Endothelial cell (in vitro differentiated cells): ENCODE data around the gene NHLH1. TPM values are rescaled to one million over a fixed set of nuclear protein-coding genes. Genes with fewer than 3 reads are reported as not detected.

ENCODE experiments used
- DNase-seq: peaks from one replicate; pipeline ENCODE4 v3.0.0; 2021; ENCODE audit warnings: low spot score
- H3K27ac Mint-ChIP-seq: one replicate; pipeline ENCODE4 v1.8.0; 2021; ENCODE audit warnings: mixed read lengths, inconsistent platforms; ENCODE audit not compliant: unreplicated experiment
- H3K27me3 Mint-ChIP-seq: one replicate; pipeline ENCODE4 v1.8.0; 2021; ENCODE audit warnings: mild to moderate bottlenecking, moderate library complexity, mixed read lengths, inconsistent platforms; ENCODE audit not compliant: unreplicated experiment
- H3K36me3 Mint-ChIP-seq: one replicate; pipeline ENCODE4 v1.8.0; 2021; ENCODE audit warnings: mild to moderate bottlenecking, low read depth, mixed read lengths, inconsistent platforms; ENCODE audit not compliant: unreplicated experiment
- H3K4me1 Mint-ChIP-seq: one replicate; pipeline ENCODE4 v1.8.0; 2021; ENCODE audit warnings: mild to moderate bottlenecking, mixed read lengths, inconsistent platforms; ENCODE audit not compliant: unreplicated experiment
- H3K4me3 Mint-ChIP-seq: one replicate; pipeline ENCODE4 v1.8.0; 2021; ENCODE audit warnings: mild to moderate bottlenecking, mixed read lengths, inconsistent platforms; ENCODE audit not compliant: unreplicated experiment
- H3K9me3 Mint-ChIP-seq: one replicate; pipeline ENCODE4 v1.8.0; 2021; ENCODE audit warnings: mixed read lengths, inconsistent platforms; ENCODE audit not compliant: unreplicated experiment
- total RNA-seq: library from RNA; stranded (reverse); fragmentation: NEBNext Ultra II Directional; extraction: Animal tissue kit (Norgen Biotek cat#: 25700); gene quantifications from one replicate; pipeline ENCODE4 v1.2.1, GENCODE V29; 2021; ENCODE audit not compliant: unreplicated experiment
- TF ChIP-seq, protein P1 (sequence below): fragments of 200-600 bp; sonication (generic); IDR thresholded peaks from one replicate; pipeline ENCODE4 v1.5.0; 2021; ENCODE audit warnings: antibody characterized with exemption; ENCODE audit not compliant: unreplicated experiment

The NHLH1 gene
- total RNA-seq, 1 donor from 2014 or later = 1.2 TPM

DNA sequence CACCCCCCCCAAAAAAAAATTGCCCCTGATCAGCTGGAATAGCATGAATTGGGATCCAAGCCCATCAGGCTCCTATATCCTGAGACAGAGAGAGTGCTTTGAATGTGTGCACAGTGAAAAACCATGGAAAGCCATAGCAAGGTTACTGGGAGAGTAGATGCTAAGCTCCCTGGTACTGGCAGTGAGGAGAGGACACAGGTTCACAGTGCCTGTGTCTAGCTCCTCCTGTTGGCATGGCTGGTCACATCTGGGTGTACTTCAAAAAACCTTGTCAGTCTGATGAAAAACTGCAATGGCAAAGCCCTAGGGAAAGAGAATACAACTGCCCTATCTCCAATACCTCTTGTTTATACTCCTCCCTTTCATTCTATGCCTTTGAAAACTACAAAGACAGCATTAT, 36.8 kb upstream of the NHLH1 start:
- DNase-seq = no peak
- TF ChIP-seq, protein P1, sequence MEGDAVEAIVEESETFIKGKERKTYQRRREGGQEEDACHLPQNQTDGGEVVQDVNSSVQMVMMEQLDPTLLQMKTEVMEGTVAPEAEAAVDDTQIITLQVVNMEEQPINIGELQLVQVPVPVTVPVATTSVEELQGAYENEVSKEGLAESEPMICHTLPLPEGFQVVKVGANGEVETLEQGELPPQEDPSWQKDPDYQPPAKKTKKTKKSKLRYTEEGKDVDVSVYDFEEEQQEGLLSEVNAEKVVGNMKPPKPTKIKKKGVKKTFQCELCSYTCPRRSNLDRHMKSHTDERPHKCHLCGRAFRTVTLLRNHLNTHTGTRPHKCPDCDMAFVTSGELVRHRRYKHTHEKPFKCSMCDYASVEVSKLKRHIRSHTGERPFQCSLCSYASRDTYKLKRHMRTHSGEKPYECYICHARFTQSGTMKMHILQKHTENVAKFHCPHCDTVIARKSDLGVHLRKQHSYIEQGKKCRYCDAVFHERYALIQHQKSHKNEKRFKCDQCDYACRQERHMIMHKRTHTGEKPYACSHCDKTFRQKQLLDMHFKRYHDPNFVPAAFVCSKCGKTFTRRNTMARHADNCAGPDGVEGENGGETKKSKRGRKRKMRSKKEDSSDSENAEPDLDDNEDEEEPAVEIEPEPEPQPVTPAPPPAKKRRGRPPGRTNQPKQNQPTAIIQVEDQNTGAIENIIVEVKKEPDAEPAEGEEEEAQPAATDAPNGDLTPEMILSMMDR = no peak
- H3K9me3 Mint-ChIP-seq = no peaks in the 10 kb centered on the region
- peaks cover 2% of the 10 kb centered on the region for H3K27me3 Mint-ChIP-seq
- H3K4me1 Mint-ChIP-seq = no peaks in the 10 kb centered on the region
- peaks cover 35% of the 10 kb centered on the region for H3K36me3 Mint-ChIP-seq
- no peak overlapping the region for H3K27ac Mint-ChIP-seq
- no peak overlapping the region for H3K4me3 Mint-ChIP-seq

DNA sequence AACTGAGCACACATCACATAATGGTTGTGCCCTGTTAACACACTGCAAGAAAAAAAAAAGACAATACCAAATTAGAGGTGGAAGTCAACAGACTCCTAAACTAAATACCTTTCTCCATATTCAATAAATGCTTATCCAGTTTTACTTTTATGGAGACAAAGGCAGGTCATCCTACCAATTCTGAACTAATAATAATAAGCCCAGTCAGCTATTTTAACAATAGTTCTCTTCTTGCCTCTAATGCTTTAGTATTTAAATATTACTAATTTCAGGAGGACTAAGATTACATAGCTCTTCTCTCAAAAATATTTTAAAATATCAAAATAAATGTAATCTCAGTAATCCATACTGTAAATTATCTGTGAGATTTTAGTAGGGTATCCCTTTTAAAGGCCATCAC, 34.4 kb upstream of the NHLH1 start:
- peaks cover 2% of the 10 kb centered on the region for H3K27me3 Mint-ChIP-seq
- DNase-seq = no peak
- no peaks in the 10 kb centered on the region for H3K9me3 Mint-ChIP-seq
- no peak overlapping the region for H3K27ac Mint-ChIP-seq
- H3K4me3 Mint-ChIP-seq = no peak overlapping the region
- peaks cover 29% of the 10 kb centered on the region for H3K36me3 Mint-ChIP-seq
- H3K4me1 Mint-ChIP-seq = no peaks in the 10 kb centered on the region
- TF ChIP-seq, protein P1 = no peak

DNA sequence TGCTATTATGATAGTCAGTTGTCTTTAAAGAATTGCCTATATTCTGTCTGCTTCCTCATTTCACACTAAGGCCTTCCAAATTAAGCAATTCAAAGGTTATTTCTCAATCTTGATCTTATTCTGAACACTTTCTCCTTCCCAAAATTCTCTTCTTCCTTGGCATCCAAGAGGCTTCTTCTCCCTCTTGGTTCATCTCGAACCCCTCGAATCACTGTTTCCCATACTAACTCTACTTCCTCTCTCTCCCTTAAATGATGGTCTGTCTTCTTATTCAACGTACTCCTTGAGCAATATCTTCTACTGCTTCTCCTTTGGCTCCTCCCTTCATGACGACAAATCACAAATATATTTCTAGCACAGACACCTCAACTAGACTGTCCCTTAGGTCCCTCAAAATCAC, 28.3 kb upstream of the NHLH1 start:
- peaks cover 5% of the 10 kb centered on the region for H3K27me3 Mint-ChIP-seq
- peak overlapping the region; percentile 23 for H3K4me3 Mint-ChIP-seq
- H3K27ac Mint-ChIP-seq = no peak overlapping the region
- peaks cover 36% of the 10 kb centered on the region for H3K36me3 Mint-ChIP-seq
- peaks cover 35% of the 10 kb centered on the region for H3K4me1 Mint-ChIP-seq
- no peaks in the 10 kb centered on the region for H3K9me3 Mint-ChIP-seq
- no peak for DNase-seq
- TF ChIP-seq, protein P1 = no peak

DNA sequence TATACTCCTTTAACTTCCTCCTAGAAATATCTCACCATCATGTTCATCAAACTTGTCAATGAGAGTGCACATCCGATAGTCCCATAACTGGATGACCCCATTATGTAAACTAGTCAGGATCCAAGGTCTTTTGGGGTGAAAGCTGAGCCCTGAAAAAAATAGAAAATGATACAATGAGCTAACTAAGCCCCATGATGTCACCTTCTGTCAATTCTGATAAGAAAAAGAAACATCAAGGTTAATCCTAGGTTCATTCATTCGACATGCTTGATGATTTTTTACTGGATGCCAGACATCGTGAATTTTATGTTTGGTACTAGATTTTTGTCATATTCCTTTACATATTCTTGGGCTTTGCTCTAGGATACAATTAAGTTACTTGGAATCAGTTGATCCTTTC, 26.7 kb upstream of the NHLH1 start:
- Mint-ChIP-seq H3K27ac (peak overlapping the region; percentile 54), H3K27me3 (peaks cover 5% of the 10 kb centered on the region), H3K4me1 (peaks cover 44% of the 10 kb centered on the region), H3K36me3 (peaks cover 30% of the 10 kb centered on the region), H3K9me3 (no peaks in the 10 kb centered on the region), H3K4me3 (no peak overlapping the region)
- no peak for DNase-seq
- TF ChIP-seq, protein P1 = no peak

DNA sequence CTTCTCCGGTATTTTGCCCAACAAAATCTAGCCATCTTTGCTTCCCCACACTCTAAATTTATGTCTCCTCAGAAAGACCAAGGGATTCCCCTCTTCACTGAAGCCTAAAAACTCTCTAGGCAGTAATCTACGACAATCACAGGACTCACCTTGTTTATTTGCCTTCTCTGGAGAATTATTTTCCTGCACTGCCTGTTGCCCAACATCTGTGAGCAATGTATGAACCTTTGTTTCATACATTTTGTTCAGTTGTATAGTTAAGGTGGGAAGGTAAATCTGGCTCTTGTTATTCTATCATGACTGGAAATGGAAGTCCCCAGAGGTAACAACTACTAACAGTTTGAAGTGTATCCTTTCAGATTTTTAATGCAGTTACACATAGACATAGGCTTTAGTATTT, 26.0 kb upstream of the NHLH1 start:
- peak overlapping the region; percentile 38 for H3K4me3 Mint-ChIP-seq
- no peak for DNase-seq
- H3K27ac Mint-ChIP-seq = no peak overlapping the region
- H3K27me3 Mint-ChIP-seq = peaks cover 5% of the 10 kb centered on the region
- H3K4me1 Mint-ChIP-seq = peaks cover 44% of the 10 kb centered on the region
- no peaks in the 10 kb centered on the region for H3K9me3 Mint-ChIP-seq
- TF ChIP-seq, protein P1 = no peak
- peaks cover 28% of the 10 kb centered on the region for H3K36me3 Mint-ChIP-seq
